Bladder microvascular endothelial cell (primary cell): Measurements from ENCODE around the gene ATP4B. TPM values are rescaled to one million over a fixed set of nuclear protein-coding genes. Genes with fewer than 3 reads are reported as not detected.

Source experiments
- total RNA-seq: library from RNA; depleted of rRNA; stranded (reverse); fragments of >200 nt; gene quantifications from 2 replicates; pipeline ENCODE4 v1.2.3, GENCODE V29; 2014

The ATP4B gene
- not detected in 2 replicates for total RNA-seq

GRCh38 chr13:113657851-113658741 is at the start of gene ATP4B:
Gene ATP4B, minus strand, starts transcription at chr13:113658198. Its CDS starts 54 bp downstream, at chr13:113658144.

GRCh38 chr13:113666951-113667701 is 9.1 kb upstream of the ATP4B start, which contains the start of gene GRK1:
Gene GRK1, plus strand, starts transcription at chr13:113667219. Its CDS starts 168 bp downstream, at chr13:113667387.

Other genes with a start within 250 kb of the ATP4B start
- 1.1 and 1.3 TPM in 2 replicates for gene ADPRHL1, start 204.7 kb downstream of the ATP4B start, total RNA-seq
- 5.7 and 15.3 TPM in 2 replicates for gene DCUN1D2, start 167.5 kb downstream of the ATP4B start, total RNA-seq
- gene TFDP1, start 73.4 kb downstream of the ATP4B start, total RNA-seq: 41.8 and 63.1 TPM in 2 replicates
- gene GRK1, start 9.0 kb upstream of the ATP4B start, total RNA-seq: 0.44 TPM in 1 of 2 replicates, not detected in the other
- gene TMEM255B, start 101.0 kb upstream of the ATP4B start, total RNA-seq: 27.5 and 73.5 TPM in 2 replicates
- gene GAS6, start 205.9 kb upstream of the ATP4B start, total RNA-seq: 45.3 and 210 TPM in 2 replicates